ENCODE measurements around the gene RAB10.
A peak's percentile ranks its signal among the peaks of the same experiment; 100 is the strongest.

RAB10 gene

DNA sequence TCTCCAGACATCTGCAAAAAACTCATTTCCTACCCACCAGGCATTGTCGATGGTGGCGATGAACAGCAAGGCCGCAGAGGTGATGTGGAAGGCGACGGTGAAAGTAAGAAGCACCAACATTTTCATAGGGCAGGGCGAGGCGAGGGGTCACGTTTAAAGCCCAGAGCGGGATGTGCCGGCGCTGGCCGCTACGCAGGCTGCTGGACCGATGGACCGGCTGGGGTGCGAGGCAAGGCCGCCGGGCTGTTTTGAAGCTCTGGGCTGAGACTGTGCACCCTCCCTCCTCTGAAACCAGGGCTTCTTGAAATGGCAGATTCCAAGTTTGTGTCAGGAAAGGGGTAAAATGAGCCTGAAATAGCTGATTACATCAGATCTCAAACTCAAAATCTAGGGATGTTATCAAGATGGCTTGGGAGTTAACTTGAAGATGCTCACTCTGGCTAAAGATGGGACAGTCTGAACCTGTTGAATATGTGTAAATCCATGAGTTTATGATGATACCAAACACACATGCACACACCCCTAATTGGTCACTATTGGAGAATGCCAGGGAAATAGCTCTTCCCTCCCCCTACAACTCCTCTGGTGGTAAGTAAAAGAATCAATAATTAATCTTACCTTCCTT is 107.4 kb downstream of the RAB10 start:
- no peak overlapping the region for H3K4me3 ChIP-seq (replicated peaks; ENCODE audit: low read depth, low read length)
- TF ChIP-seq, protein P1, sequence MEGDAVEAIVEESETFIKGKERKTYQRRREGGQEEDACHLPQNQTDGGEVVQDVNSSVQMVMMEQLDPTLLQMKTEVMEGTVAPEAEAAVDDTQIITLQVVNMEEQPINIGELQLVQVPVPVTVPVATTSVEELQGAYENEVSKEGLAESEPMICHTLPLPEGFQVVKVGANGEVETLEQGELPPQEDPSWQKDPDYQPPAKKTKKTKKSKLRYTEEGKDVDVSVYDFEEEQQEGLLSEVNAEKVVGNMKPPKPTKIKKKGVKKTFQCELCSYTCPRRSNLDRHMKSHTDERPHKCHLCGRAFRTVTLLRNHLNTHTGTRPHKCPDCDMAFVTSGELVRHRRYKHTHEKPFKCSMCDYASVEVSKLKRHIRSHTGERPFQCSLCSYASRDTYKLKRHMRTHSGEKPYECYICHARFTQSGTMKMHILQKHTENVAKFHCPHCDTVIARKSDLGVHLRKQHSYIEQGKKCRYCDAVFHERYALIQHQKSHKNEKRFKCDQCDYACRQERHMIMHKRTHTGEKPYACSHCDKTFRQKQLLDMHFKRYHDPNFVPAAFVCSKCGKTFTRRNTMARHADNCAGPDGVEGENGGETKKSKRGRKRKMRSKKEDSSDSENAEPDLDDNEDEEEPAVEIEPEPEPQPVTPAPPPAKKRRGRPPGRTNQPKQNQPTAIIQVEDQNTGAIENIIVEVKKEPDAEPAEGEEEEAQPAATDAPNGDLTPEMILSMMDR (IDR thresholded peaks at IDR 0.05; ENCODE audit: low read length, missing control alignments) = no peak
- DNase-seq (ENCODE audit: low read depth) = no peak

DNA sequence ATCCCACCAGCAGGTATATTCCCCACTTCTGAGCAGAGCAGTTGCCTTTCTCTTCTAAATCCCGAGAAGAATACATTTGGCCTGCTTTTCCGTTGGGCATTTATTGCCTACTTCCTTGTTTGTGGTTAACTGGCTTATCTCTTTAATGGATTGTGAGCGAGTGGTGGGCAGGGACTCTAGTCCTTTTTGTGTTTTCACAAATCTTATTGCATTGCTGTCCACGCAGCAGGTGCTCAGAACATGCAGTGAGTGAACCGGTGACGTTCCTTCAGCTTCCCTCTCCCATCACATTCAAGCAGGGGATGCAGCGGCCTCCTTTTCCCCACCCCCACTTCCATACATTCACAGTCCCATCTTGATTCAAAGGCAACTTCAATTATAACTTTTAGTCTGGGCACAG is 110.1 kb downstream of the RAB10 start:
- TF ChIP-seq, protein P1 (IDR thresholded peaks at IDR 0.05; ENCODE audit: low read length, missing control alignments) = no peak
- no peak for DNase-seq (ENCODE audit: low read depth)
- H3K4me3 ChIP-seq (replicated peaks; ENCODE audit: low read depth, low read length) = no peak overlapping the region

DNA sequence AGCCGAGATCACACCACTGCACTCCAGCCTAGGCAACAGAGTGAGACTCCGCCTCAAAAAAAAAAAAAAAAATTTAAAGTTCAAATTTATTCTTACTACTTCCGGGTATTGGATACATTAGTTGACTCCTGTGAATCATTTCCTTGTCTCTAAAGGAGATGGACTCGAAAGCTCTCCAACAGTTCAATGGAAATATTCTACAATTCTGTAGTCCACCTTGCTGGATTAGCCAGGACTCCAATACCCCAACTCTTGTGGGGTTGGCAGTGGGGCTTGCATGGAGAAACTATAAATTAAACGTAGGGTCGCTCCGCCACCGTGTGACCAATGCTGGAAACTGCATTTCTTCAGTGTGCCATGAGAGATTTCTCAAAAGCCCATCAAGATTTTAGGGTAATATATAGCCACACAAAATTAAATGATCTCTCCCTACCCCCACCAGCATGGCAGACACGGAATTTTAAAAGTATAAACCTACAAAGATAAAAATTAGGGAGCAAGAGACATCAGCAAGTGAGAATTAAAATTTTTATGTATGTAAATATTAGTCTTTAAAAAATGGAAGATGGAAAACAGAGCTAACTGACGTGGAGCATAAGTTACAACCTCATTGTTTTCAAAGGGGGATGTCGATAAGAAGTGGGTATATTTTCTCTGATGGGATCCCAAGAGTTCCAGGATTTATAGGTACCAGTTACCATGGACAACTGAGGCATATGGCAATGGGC is 111.2 kb downstream of the RAB10 start:
- TF ChIP-seq, protein P1 (IDR thresholded peaks at IDR 0.05; ENCODE audit: low read length, missing control alignments) = peak; percentile 70
- no peak overlapping the region for H3K4me3 ChIP-seq (replicated peaks; ENCODE audit: low read depth, low read length)
- DNase-seq (ENCODE audit: low read depth) = peak; percentile 73

DNA sequence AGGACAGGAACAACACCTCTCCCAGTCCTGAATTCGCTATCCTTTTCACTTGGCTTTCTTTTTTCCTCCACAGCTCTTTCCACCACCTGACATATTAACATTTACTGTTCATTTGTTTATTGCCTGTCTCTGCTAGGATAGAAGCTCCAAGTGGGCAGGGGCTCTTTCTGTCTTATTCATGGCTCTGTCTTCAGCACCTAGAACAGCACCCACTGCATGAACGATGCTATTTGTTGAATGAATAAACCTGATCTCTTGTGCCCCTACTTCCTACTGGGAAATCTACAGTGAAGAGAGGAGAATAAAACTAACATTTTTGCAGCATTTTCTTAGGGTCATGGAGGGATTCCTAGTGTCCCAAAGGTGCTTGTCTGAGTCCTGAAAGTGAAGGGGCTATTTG is 114.6 kb downstream of the RAB10 start:
- no peak overlapping the region for H3K4me3 ChIP-seq (replicated peaks; ENCODE audit: low read depth, low read length)
- peak; percentile 49 for DNase-seq (ENCODE audit: low read depth)
- TF ChIP-seq, protein P1 (IDR thresholded peaks at IDR 0.05; ENCODE audit: low read length, missing control alignments) = no peak

DNA sequence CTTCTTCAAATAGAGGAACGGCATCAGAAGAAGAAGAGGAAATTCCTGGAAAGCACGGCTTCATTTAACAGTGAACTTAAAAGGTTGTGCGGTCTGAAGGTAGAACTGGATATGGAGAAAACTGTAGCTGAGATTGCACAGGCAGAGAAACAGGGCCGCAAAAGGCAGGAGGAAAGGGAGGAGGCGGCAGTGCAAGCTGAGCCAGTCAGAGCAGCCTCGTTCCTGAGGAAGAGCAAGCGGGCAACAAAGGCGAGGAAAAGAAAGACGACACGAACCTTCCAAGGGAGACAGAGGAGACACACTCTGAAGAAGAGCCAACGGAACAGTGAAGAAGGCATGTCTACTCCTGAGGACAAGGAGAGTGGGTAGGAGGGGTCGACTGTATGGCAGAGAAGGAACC is 116.4 kb downstream of the RAB10 start:
- TF ChIP-seq, protein P1 (IDR thresholded peaks at IDR 0.05; ENCODE audit: low read length, missing control alignments) = no peak

DNA sequence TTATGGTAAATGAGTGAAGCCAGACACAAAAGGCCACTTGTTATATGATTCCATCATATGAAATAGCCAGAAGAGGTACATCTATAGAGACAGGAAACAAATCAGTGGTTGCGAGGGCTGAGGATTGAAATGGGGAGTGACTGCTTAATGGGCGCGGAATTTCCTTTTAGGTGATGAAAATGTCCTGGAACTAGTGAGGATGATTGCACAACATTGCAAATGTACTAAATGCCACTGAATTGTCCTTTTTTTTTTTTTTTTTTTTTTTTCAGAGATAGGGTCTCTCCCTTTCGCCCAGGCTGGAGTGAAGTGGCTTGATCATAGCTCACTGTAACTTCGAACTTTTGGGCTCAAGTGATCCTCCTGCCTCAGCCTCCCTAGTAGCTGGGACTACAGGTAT is 123.7 kb downstream of the RAB10 start:
- H3K4me3 ChIP-seq (replicated peaks; ENCODE audit: low read depth, low read length) = no peak overlapping the region
- TF ChIP-seq, protein P1 (IDR thresholded peaks at IDR 0.05; ENCODE audit: low read length, missing control alignments) = no peak
- no peak for DNase-seq (ENCODE audit: low read depth)

More for the DNA sequence above, 116.4 kb downstream of the RAB10 start:
- no peak overlapping the region for H3K4me3 ChIP-seq (replicated peaks; ENCODE audit: low read depth, low read length)
- DNase-seq (ENCODE audit: low read depth) = no peak

Data from fibroblast of pulmonary artery (primary cell).